Measurements from ENCODE around the gene NRIP2. TPM values are rescaled to one million over a fixed set of nuclear protein-coding genes. Genes with fewer than 3 reads are reported as not detected.

The NRIP2 gene
- total RNA-seq, 4 donors from 2014 or later, result 0.83 to 9.7 (median 2.9) TPM

DNA sequence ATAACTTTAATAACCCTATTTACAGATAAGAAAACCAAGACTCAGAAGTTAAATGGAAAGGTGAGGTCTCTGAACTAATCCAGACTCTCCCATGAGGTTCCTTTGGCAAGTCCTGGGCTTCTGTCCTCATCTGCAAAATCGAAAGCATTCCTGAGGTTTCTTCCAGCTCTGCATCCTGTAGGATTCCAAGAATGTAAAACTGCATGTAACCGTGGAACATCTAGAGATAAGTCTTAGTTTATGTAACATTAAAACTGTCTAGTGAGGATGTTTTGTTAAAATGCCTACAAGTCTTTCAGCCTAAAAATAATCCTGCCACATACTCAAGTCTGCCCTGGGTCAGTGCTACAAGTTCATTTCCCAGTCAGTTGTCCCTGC is 29.7 kb downstream of the NRIP2 start:
- intact Hi-C loops (cut with DNase I), result no loop called here
- TF ChIP-seq POLR2AphosphoS5 (IDR thresholded peaks at IDR 0.05) (no peak), POLR2A (IDR thresholded peaks at IDR 0.05; ENCODE audit: low read depth) (no peak), CTCF (IDR thresholded peaks at IDR 0.05) (no peak), EP300 (IDR thresholded peaks at IDR 0.05) (no peak)
- WGBS, result 33% methylated on average over 2 of the region's 2 CpGs
- Histone ChIP-seq H3K9me3 (no peaks in the 10 kb centered on the region), H3K36me3 (peaks cover 37 to 63% (median 58%) of the 10 kb centered on the region in 4 donors), H3K4me1 (peaks cover 20 to 24% (median 23%) of the 10 kb centered on the region in 4 donors), H3K4me3 (no peak overlapping the region), H3K27ac (replicated peaks in 1 of 4) (peak overlapping the region in 1 of 4 donors; percentile 3), H3K27me3 (no peaks in the 10 kb centered on the region)
- no peak for DNase-seq (ENCODE audit: extremely low spot score)

DNA sequence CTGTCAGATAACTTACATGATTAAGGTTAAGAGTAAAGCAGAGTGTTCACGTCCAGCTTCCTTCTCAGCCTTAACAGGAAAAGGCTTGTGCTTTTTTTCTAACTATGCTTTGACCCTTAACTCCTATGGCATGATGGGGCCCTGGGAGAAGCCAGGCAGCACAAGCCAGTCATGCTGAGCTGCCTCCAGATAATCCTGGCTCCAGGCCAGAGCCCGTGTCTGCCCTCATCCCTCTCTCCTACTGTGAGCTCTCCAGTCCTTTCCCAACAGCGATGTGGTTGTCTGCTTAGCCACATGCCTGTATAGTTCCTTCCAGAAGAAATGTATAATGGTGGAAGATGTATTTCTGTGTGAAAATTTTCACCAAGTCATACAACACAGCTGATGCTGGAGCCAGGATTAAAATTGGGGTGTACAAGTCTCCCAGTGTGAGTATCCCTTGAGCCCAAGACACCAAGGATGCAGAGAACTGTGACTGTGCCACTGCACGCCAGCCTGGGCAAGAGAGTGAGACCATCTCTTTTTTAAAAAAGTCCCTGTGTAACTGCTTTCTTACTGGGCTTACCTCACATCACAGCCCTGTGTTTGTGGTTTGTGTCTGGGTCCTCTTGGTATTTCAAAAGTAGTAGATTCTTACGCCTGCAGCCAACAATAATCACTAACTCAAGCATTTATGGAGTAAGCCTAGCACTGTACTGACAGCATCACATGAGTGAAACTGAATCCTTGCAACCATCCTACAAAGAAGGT is 30.3 kb downstream of the NRIP2 start:
- peaks cover 42 to 69% (median 63%) of the 10 kb centered on the region in 4 donors for H3K36me3 ChIP-seq
- no peaks in the 10 kb centered on the region for H3K27me3 ChIP-seq
- TF ChIP-seq EP300 (IDR thresholded peaks at IDR 0.05), result no peak
- no peak for TF ChIP-seq POLR2A (IDR thresholded peaks at IDR 0.05; ENCODE audit: low read depth)
- no peak for TF ChIP-seq CTCF (IDR thresholded peaks at IDR 0.05)
- no peak for TF ChIP-seq POLR2AphosphoS5 (IDR thresholded peaks at IDR 0.05)
- no peaks in the 10 kb centered on the region for H3K9me3 ChIP-seq
- WGBS, result 51% methylated on average over 5 of the region's 5 CpGs
- no peak for DNase-seq (ENCODE audit: extremely low spot score)
- H3K4me3 ChIP-seq, result no peak overlapping the region
- peaks cover 20 to 29% (median 23%) of the 10 kb centered on the region in 4 donors for H3K4me1 ChIP-seq
- intact Hi-C loops (cut with DNase I), result no loop called here
- peak overlapping the region in 3 of 4 donors; percentile 3 to 36 (median 13) for H3K27ac ChIP-seq (replicated peaks in 1 of 4)

DNA sequence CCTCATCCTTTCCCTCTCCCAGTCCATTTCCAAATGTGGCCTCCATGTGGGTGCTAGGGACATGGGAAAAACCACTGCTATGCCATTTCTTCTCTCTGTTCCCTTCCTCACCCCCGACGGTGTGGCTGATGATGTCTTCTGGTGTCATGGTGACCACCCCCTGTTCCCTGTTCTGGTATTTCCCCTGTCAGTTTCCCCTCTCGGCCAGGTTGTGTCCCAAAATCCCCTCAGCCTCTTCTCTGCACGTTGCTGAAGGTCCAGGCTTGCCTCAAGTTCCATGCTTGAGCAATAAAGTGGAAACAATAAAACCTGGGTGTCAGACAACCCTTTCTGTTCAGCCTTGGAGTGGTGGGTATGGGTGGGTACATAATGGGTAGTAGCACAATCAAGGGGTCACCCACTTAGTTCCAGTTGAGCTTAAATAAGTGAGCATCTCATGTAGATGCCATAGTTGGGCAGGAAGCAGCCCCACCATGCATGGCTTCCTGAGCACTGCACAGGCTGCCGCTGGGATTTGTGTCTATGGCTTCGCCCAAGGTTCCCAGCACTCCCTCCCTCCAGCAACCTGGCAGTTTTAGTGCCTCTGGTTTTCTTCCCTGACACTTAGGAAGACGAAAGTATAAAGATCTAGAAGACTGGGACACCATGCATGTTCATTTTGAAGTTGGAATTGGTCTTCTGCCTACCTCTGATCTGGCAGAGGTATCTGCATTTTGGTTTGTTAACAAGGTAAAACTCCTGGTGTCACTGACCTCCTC is 31.0 kb downstream of the NRIP2 start:
- Histone ChIP-seq H3K4me3 (no peak overlapping the region), H3K27me3 (no peaks in the 10 kb centered on the region), H3K27ac (replicated peaks in 1 of 4) (peak overlapping the region in 3 of 4 donors; percentile 13 to 36 (median 28)), H3K4me1 (peaks cover 20 to 29% (median 24%) of the 10 kb centered on the region in 4 donors), H3K9me3 (no peaks in the 10 kb centered on the region), H3K36me3 (peaks cover 49 to 76% (median 71%) of the 10 kb centered on the region in 4 donors)
- TF ChIP-seq POLR2AphosphoS5 (IDR thresholded peaks at IDR 0.05) (no peak), EP300 (IDR thresholded peaks at IDR 0.05) (no peak), CTCF (IDR thresholded peaks at IDR 0.05) (no peak), POLR2A (IDR thresholded peaks at IDR 0.05; ENCODE audit: low read depth) (no peak)
- intact Hi-C loops (cut with DNase I), result no loop called here
- DNase-seq (ENCODE audit: extremely low spot score), result no peak
- 86% methylated on average over 7 of the region's 7 CpGs for WGBS

DNA sequence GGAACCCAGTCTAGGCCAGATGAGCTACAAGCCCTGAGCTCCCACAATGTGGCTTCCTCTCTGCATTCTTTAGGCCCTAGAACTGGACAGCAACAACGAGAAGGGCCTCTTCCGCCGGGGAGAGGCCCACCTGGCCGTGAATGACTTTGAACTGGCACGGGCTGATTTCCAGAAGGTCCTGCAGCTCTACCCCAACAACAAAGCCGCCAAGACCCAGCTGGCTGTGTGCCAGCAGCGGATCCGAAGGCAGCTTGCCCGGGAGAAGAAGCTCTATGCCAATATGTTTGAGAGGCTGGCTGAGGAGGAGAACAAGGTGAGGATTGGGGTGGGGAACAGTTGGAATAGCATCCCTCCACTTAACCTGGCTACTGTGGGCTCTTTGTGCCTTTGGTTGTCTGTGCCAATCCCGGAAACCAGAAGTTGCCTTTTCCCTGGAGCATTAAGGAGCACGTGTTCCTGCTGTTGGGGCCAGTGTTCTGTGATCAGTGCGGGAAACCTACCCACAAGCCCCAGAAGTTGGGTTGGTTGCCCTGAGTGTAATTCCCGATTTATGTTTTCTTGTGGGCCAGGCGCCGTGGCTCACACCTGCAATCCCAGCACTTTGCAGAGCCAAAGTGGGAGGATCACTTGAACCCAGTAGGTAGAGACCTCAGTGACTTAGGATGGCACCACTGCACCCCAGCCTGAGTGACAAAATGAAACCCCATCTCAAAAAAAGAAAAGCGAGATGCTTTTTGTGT is 33.6 kb downstream of the NRIP2 start:
- Histone ChIP-seq H3K4me3 (no peak overlapping the region), H3K27ac (replicated peaks in 1 of 4) (no peak overlapping the region), H3K9me3 (no peaks in the 10 kb centered on the region), H3K4me1 (peaks cover 39 to 50% (median 45%) of the 10 kb centered on the region in 4 donors), H3K27me3 (no peaks in the 10 kb centered on the region), H3K36me3 (peaks cover 61 to 91% (median 88%) of the 10 kb centered on the region in 4 donors)
- WGBS, result 78% methylated on average over 16 of the region's 16 CpGs
- intact Hi-C loops (cut with DNase I), result no loop called here
- TF ChIP-seq POLR2A (IDR thresholded peaks at IDR 0.05; ENCODE audit: low read depth) (no peak), POLR2AphosphoS5 (IDR thresholded peaks at IDR 0.05) (no peak), CTCF (IDR thresholded peaks at IDR 0.05) (no peak)
- DNase-seq (ENCODE audit: extremely low spot score), result no peak
